Bronchial smooth muscle cell (primary cell): ENCODE measurements around the gene NPIPA1. TPM values are rescaled to one million over a fixed set of nuclear protein-coding genes. Genes with fewer than 3 reads are reported as not detected.

Experiments
- total RNA-seq: library from RNA; depleted of rRNA; stranded (reverse); fragments of >200 nt; gene quantifications from 2 replicates; pipeline ENCODE4 v1.2.1, GENCODE V29; 2014

Gene NPIPA1
- total RNA-seq: 57.4 and 67.6 TPM in 2 replicates

DNA sequence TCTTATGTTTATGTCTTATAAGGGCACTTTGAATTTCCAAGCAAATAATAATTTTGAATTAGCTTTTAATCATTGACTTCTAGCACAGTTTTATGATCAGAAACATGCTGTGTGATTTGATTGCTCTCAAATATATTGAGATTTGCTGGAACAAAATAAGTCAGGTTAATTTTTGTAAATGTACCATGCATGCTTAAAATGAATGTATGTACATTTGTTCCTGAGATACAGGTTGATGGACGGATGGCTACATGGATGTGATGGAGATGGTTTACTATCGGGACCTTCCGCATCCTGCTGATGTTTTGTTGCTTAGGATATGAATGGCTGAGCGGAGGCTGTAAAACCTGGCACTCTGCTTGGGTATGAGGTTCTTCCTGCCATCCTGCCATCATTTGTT is at the start of gene NPIPA1:
NPIPA1 (plus strand) TSS at position 301 of the 400 bp plus-strand sequence; CDS start at position 301, 0 bp downstream.

DNA sequence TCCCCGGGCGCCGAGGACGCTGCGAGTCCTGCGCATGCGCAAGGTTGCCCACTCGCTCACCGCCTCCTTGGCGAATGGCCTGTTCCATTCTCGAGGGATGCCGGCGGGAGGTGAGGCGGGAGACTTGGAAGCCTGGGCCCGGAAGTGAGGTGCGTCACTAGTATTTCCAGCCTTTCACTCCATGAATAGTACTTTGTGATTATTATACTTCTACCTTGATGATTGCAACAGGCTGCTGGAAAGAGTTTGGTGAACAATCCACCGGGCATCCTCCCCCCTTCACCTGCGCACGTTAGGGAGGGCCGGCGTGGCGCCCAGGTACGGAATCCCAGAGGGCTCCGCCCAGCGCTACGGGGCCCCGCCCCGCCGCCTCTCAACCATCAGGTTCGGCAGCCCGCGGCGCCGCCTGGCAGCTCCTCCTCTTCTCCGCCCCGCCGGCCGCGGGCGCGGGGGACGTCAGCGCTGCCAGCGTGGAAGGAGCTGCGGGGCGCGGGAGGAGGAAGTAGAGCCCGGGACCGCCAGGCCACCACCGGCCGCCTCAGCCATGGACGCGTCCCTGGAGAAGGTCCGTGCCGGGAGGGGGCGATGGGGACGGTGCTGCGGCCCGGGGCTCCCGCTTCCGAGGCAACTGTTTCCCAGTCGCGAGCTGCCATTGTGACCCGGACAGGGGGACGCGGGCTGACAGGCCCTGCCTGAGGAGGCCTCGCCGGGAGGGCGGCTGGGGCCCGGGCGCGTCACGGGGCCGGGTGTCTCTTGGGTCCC is 37.6 kb downstream of the NPIPA1 start, which contains the start of gene PDXDC1:
PDXDC1 (plus strand) TSS at position 371 of the 762 bp plus-strand sequence; CDS start at position 545, 174 bp downstream.

Other genes with a start within 250 kb of the NPIPA1 start
- not detected in 2 replicates for gene PLA2G10, start 243.1 kb upstream of the NPIPA1 start, total RNA-seq
- 0.47 and 1.6 TPM in 2 replicates for gene NPIPA3, start 234.0 kb upstream of the NPIPA1 start, total RNA-seq
- gene NPIPA2, start 194.9 kb upstream of the NPIPA1 start, total RNA-seq: 1.6 TPM in 1 of 2 replicates, not detected in the other
- gene NOMO1, start 103.7 kb upstream of the NPIPA1 start, total RNA-seq: 87.8 and 114 TPM in 2 replicates
- gene PDXDC1, start 37.6 kb downstream of the NPIPA1 start, total RNA-seq: 50.5 and 68.9 TPM in 2 replicates
- gene NTAN1, start 118.6 kb downstream of the NPIPA1 start, total RNA-seq: 49.5 and 67.4 TPM in 2 replicates
- gene RRN3, start 156.8 kb downstream of the NPIPA1 start, total RNA-seq: 20.7 and 25.8 TPM in 2 replicates